Measurements from ENCODE around the gene TOB1.

Gene TOB1

GRCh38 chr17:50832267-50832863, 33.8 kb downstream of the TOB1 start:
- no peak for TF ChIP-seq POLR2A (IDR thresholded peaks at IDR 0.05; ENCODE audit: low read length)
- no peak for TF ChIP-seq GATA1 (IDR thresholded peaks at IDR 0.05; ENCODE audit: low read depth, low read length)
- DNase-seq = no peak

GRCh38 chr17:50831471-50831928, 34.7 kb downstream of the TOB1 start:
- DNase-seq = peak; percentile 11 to 24
- no peak for TF ChIP-seq POLR2A (IDR thresholded peaks at IDR 0.05; ENCODE audit: low read length)
- TF ChIP-seq GATA1 (IDR thresholded peaks at IDR 0.05; ENCODE audit: low read depth, low read length) = no peak

- TF ChIP-seq POLR2A (IDR thresholded peaks at IDR 0.05; ENCODE audit: low read length) = no peak
- no peak for TF ChIP-seq GATA1 (IDR thresholded peaks at IDR 0.05; ENCODE audit: low read depth, low read length)
- no peak for DNase-seq
These were observed 35.2 kb downstream of the TOB1 start for GRCh38 chr17:50830994-50831393.

GRCh38 chr17:50830352-50830751, 35.8 kb downstream of the TOB1 start:
- TF ChIP-seq GATA1 (IDR thresholded peaks at IDR 0.05; ENCODE audit: low read depth, low read length) (no peak), POLR2A (IDR thresholded peaks at IDR 0.05; ENCODE audit: low read length) (no peak)
- no peak for DNase-seq

- TF ChIP-seq POLR2A (IDR thresholded peaks at IDR 0.05; ENCODE audit: low read length) (no peak), GATA1 (IDR thresholded peaks at IDR 0.05; ENCODE audit: low read depth, low read length) (no peak)
- DNase-seq = no peak
These were observed 36.8 kb downstream of the TOB1 start for GRCh38 chr17:50829332-50829731.

- TF ChIP-seq POLR2A (IDR thresholded peaks at IDR 0.05; ENCODE audit: low read length) = no peak
- no peak for TF ChIP-seq GATA1 (IDR thresholded peaks at IDR 0.05; ENCODE audit: low read depth, low read length)
- no peak for DNase-seq
These were observed 37.5 kb downstream of the TOB1 start for GRCh38 chr17:50828508-50829170.

- TF ChIP-seq POLR2A (IDR thresholded peaks at IDR 0.05; ENCODE audit: low read length) (no peak), GATA1 (IDR thresholded peaks at IDR 0.05; ENCODE audit: low read depth, low read length) (no peak)
- no peak for DNase-seq
These were observed 41.0 kb downstream of the TOB1 start for GRCh38 chr17:50825188-50825587.

GRCh38 chr17:50824429-50824828, 41.7 kb downstream of the TOB1 start:
- TF ChIP-seq GATA1 (IDR thresholded peaks at IDR 0.05; ENCODE audit: low read depth, low read length) (no peak), POLR2A (IDR thresholded peaks at IDR 0.05; ENCODE audit: low read length) (no peak)
- DNase-seq = no peak

- no peak for DNase-seq
- TF ChIP-seq POLR2A (IDR thresholded peaks at IDR 0.05; ENCODE audit: low read length) (no peak), GATA1 (IDR thresholded peaks at IDR 0.05; ENCODE audit: low read depth, low read length) (no peak)
These were observed 43.6 kb downstream of the TOB1 start for GRCh38 chr17:50822550-50822949.

GRCh38 chr17:50820651-50821050, 45.5 kb downstream of the TOB1 start:
- TF ChIP-seq GATA1 (IDR thresholded peaks at IDR 0.05; ENCODE audit: low read depth, low read length) = no peak
- no peak for TF ChIP-seq POLR2A (IDR thresholded peaks at IDR 0.05; ENCODE audit: low read length)
- DNase-seq = no peak

- TF ChIP-seq GATA1 (IDR thresholded peaks at IDR 0.05; ENCODE audit: low read depth, low read length) (no peak), POLR2A (IDR thresholded peaks at IDR 0.05; ENCODE audit: low read length) (no peak)
- no peak for DNase-seq
These were observed 47.1 kb downstream of the TOB1 start for GRCh38 chr17:50818921-50819657.

GRCh38 chr17:50818261-50818660, 47.9 kb downstream of the TOB1 start:
- TF ChIP-seq POLR2A (IDR thresholded peaks at IDR 0.05; ENCODE audit: low read length) = no peak
- TF ChIP-seq GATA1 (IDR thresholded peaks at IDR 0.05; ENCODE audit: low read depth, low read length) = no peak
- DNase-seq = no peak

- DNase-seq = no peak
- TF ChIP-seq POLR2A (IDR thresholded peaks at IDR 0.05; ENCODE audit: low read length) (no peak), GATA1 (IDR thresholded peaks at IDR 0.05; ENCODE audit: low read depth, low read length) (no peak)
These were observed 48.3 kb downstream of the TOB1 start for GRCh38 chr17:50817838-50818237.
